ENCODE results near the gene TRAPPC3.

Gene TRAPPC3

DNA sequence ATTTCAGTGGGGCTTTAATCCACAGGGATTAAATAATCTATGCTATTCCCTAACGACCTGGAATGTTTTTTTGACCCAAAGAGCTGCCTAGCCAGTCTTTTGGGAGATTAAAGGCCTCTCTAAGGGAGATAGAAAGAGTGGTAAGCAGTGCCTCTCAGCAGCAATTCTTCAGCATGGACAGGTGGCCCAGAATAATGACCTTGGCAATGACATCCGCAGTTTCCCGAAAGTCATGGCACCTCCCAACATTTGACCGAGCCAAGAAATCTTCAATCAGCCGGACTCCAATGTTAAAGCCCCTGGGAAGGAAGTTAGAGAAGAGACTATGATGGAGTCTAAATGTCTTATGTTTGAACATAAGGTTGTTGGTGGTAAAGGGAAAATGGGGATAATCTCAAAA lies 9.8 kb downstream of the TRAPPC3 start:
- no peak for TF ChIP-seq CTCF (IDR thresholded peaks at IDR 0.05; ENCODE audit: control insufficient read depth, insufficient read depth, low read depth, low read length, missing control alignments)
- DNase-seq (ENCODE audit: low read depth) = no peak
- H3K4me3 ChIP-seq (ENCODE audit: control insufficient read depth, low read depth, low read length) = no peak overlapping the region

DNA sequence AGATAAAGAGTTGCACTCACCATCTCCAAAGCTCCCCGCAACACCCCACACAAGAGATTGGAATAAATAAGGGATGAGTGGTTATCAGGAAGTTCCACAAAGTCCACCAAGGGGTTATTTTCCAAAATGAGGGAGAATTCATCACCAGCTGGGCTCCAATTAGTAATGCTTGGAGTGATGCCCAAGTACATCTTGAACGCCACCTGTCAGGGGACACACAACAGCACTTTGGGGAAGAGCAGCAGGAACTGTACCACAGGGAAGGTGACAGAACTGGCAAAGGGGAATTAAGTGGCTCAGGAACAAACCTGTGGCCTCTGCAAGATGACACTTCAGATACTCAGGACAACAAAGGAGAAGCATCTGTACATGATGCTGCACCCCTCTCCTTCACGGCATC lies 11.5 kb downstream of the TRAPPC3 start:
- TF ChIP-seq CTCF (IDR thresholded peaks at IDR 0.05; ENCODE audit: control insufficient read depth, insufficient read depth, low read depth, low read length, missing control alignments) = no peak
- no peak for DNase-seq (ENCODE audit: low read depth)
- H3K4me3 ChIP-seq (ENCODE audit: control insufficient read depth, low read depth, low read length) = no peak overlapping the region

DNA sequence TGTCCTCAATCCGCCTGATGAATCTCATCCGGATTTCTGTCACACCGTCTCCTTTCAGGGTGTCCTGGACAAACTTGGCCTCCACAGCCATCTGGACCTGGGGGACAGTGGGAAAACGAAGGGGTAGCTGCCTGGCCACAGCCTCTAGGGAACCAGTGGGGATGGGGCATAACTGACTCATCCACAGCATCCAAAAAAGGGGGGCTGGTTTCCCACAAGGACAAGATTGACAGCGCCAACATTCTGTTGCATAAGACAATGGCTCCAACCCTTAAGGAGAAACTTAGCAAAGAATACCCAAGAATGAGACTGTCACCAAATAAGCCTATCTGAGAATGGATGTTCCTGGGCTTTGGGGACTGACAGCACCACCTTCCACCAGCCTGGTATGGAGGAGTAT lies 12.1 kb downstream of the TRAPPC3 start:
- H3K4me3 ChIP-seq (ENCODE audit: control insufficient read depth, low read depth, low read length) = no peak overlapping the region
- no peak for TF ChIP-seq CTCF (IDR thresholded peaks at IDR 0.05; ENCODE audit: control insufficient read depth, insufficient read depth, low read depth, low read length, missing control alignments)
- no peak for DNase-seq (ENCODE audit: low read depth)

DNA sequence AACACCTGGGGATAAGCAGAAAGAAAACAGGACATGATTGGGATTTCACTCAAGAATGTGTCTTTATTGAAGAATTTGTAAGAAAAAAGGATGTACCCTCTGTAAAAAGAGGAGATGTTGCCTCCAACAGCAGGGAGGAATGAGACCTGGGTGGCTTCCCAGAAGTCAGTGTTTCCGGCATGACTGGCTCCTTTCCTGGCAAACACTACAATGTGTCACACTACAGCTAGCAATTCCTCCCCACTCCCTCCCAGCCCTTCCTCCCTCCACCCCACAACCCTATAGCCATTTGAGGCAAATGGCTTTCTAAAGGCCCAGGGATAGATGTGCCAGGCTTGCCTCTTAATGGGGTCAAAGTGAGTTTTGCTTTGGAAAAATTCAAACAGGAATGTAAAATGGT lies 12.8 kb downstream of the TRAPPC3 start:
- peak; percentile 66 for DNase-seq (ENCODE audit: low read depth)
- no peak for TF ChIP-seq CTCF (IDR thresholded peaks at IDR 0.05; ENCODE audit: control insufficient read depth, insufficient read depth, low read depth, low read length, missing control alignments)

GRCh38 chr1:36135796-36136195 lies 13.5 kb downstream of the TRAPPC3 start:
- H3K4me3 ChIP-seq (ENCODE audit: control insufficient read depth, low read depth, low read length) = no peak overlapping the region
- DNase-seq (ENCODE audit: low read depth) = no peak
- no peak for TF ChIP-seq CTCF (IDR thresholded peaks at IDR 0.05; ENCODE audit: control insufficient read depth, insufficient read depth, low read depth, low read length, missing control alignments)

More for the DNA sequence above, 12.8 kb downstream of the TRAPPC3 start:
- H3K4me3 ChIP-seq (ENCODE audit: control insufficient read depth, low read depth, low read length) = no peak overlapping the region

- DNase-seq (ENCODE audit: low read depth) = no peak
- H3K4me3 ChIP-seq (ENCODE audit: control insufficient read depth, low read depth, low read length) = no peak overlapping the region
- no peak for TF ChIP-seq CTCF (IDR thresholded peaks at IDR 0.05; ENCODE audit: control insufficient read depth, insufficient read depth, low read depth, low read length, missing control alignments)
Measured at GRCh38 chr1:36135330-36135667, 14.0 kb downstream of the TRAPPC3 start.

Data from AG09309 (cell line).